Measurements from ENCODE around the gene CROCC2. TPM values are rescaled to one million over a fixed set of nuclear protein-coding genes. Genes with fewer than 3 reads are reported as not detected.

The CROCC2 gene
- total RNA-seq, 1 donor from 2014 or later: 0.49 TPM

GRCh38 chr2:240990726-240991377 is 84.7 kb downstream of the CROCC2 start:
- no peak for DNase-seq (ENCODE audit: extremely low spot score in 2 of 2)
- H3K9me3 ChIP-seq: no peaks in the 10 kb centered on the region
- peaks cover 77% of the 10 kb centered on the region for H3K4me1 ChIP-seq
- no peaks in the 10 kb centered on the region for H3K36me3 ChIP-seq
- TF ChIP-seq POLR2A (IDR thresholded peaks at IDR 0.05) (no peak), CTCF (IDR thresholded peaks at IDR 0.05) (no peak), POLR2AphosphoS5 (IDR thresholded peaks at IDR 0.05; ENCODE audit: insufficient read depth in 1 of 2, low read depth in 1 of 2) (no peak)
- no peak overlapping the region for H3K4me3 ChIP-seq
- no peaks in the 10 kb centered on the region for H3K27me3 ChIP-seq
- intact Hi-C loops (cut with DNase I): loop anchor here (5.0 kb wide), 1 partner anchor 74 kb away; no protein-coding TSS in a partner anchor
- H3K27ac ChIP-seq: peak overlapping the region; percentile 76

- intact Hi-C loops (cut with DNase I): loop anchor here (5.0 kb wide), 1 partner anchor 74 kb away; no protein-coding TSS in a partner anchor
These were observed 85.5 kb downstream of the CROCC2 start for GRCh38 chr2:240991378-240992263.

GRCh38 chr2:240992572-240993291 is 86.6 kb downstream of the CROCC2 start:
- TF ChIP-seq POLR2A (IDR thresholded peaks at IDR 0.05) (no peak), POLR2AphosphoS5 (IDR thresholded peaks at IDR 0.05; ENCODE audit: insufficient read depth in 1 of 2, low read depth in 1 of 2) (no peak), CTCF (IDR thresholded peaks at IDR 0.05) (no peak)
- Histone ChIP-seq H3K9me3 (no peaks in the 10 kb centered on the region), H3K36me3 (no peaks in the 10 kb centered on the region), H3K27ac (peak overlapping the region; percentile 76), H3K4me3 (no peak overlapping the region), H3K27me3 (no peaks in the 10 kb centered on the region), H3K4me1 (peaks cover 76% of the 10 kb centered on the region)
- intact Hi-C loops (cut with DNase I): loop anchor here (5.0 kb wide), 1 partner anchor 75 kb away; no protein-coding TSS in a partner anchor
- DNase-seq (ENCODE audit: extremely low spot score in 2 of 2): no peak

More at GRCh38 chr2:240991378-240992263, 85.5 kb downstream of the CROCC2 start:
- H3K4me3 ChIP-seq: no peak overlapping the region
- DNase-seq (ENCODE audit: extremely low spot score in 2 of 2): peak in 1 of 2 donors; percentile 98
- H3K36me3 ChIP-seq: no peaks in the 10 kb centered on the region
- no peaks in the 10 kb centered on the region for H3K9me3 ChIP-seq
- peaks cover 76% of the 10 kb centered on the region for H3K4me1 ChIP-seq
- TF ChIP-seq POLR2AphosphoS5 (IDR thresholded peaks at IDR 0.05; ENCODE audit: insufficient read depth in 1 of 2, low read depth in 1 of 2) (peak; percentile 93 to 94), POLR2A (IDR thresholded peaks at IDR 0.05) (no peak), CTCF (IDR thresholded peaks at IDR 0.05) (no peak)
- no peaks in the 10 kb centered on the region for H3K27me3 ChIP-seq
- peak overlapping the region; percentile 76 for H3K27ac ChIP-seq

GRCh38 chr2:240993446-240994170 is 87.5 kb downstream of the CROCC2 start:
- Histone ChIP-seq H3K4me3 (no peak overlapping the region), H3K4me1 (peaks cover 73% of the 10 kb centered on the region), H3K9me3 (no peaks in the 10 kb centered on the region), H3K36me3 (no peaks in the 10 kb centered on the region), H3K27me3 (no peaks in the 10 kb centered on the region), H3K27ac (no peak overlapping the region)
- no peak for TF ChIP-seq CTCF (IDR thresholded peaks at IDR 0.05)
- no peak for TF ChIP-seq POLR2AphosphoS5 (IDR thresholded peaks at IDR 0.05; ENCODE audit: insufficient read depth in 1 of 2, low read depth in 1 of 2)
- TF ChIP-seq POLR2A (IDR thresholded peaks at IDR 0.05): no peak
- no peak for DNase-seq (ENCODE audit: extremely low spot score in 2 of 2)
- intact Hi-C loops (cut with DNase I): loop anchor here (5.0 kb wide), 1 partner anchor 76 kb away; no protein-coding TSS in a partner anchor
